Natural killer cell treated with Interleukin-12 subunit alpha and Interleukin-12 subunit beta and Interleukin-15 and Interleukin-18, amount 100 ng/mL, for 72 hours (primary cell): ENCODE measurements around the gene SFRP5. TPM values are rescaled to one million over a fixed set of nuclear protein-coding genes. Genes with fewer than 3 reads are reported as not detected.

ENCODE experiments used
- ATAC-seq, 2 donors: fragments of 150-1000 bp; cut with Tn5 transposase in 1 of 2; sonication (Bioruptor Pico), chemical (Tn5 transposase) in 1 of 2; 2 replicates each; pipeline ENCODE4 v1.10.0; 2021
- DNase-seq: peaks from one replicate; pipeline ENCODE4 v3.0.0; 2022; ENCODE audit warnings: low spot score
- H3K27ac Mint-ChIP-seq, 2 donors: 1 replicate in 1 of 2; 2 replicates in 1 of 2; pipeline ENCODE4 v1.8.0; 2022; ENCODE audit warnings: mixed read lengths in 2 of 2, mild to moderate bottlenecking in 1 of 2, moderate library complexity in 1 of 2
- H3K27me3 Mint-ChIP-seq, 2 donors: 1 replicate in 1 of 2; 2 replicates in 1 of 2; pipeline ENCODE4 v1.8.0; 2022; ENCODE audit warnings: mixed read lengths in 2 of 2
- H3K36me3 Mint-ChIP-seq: one replicate; pipeline ENCODE4 v1.8.0; 2022; ENCODE audit warnings: mixed read lengths
- H3K4me1 Mint-ChIP-seq, 2 donors: 1 replicate in 1 of 2; 2 replicates in 1 of 2; pipeline ENCODE4 v1.8.0; 2022; ENCODE audit warnings: low read depth in 2 of 2, mixed read lengths in 2 of 2, mild to moderate bottlenecking in 1 of 2
- H3K4me3 Mint-ChIP-seq: one replicate; pipeline ENCODE4 v1.8.0; 2022; ENCODE audit warnings: mixed read lengths
- H3K9me3 Mint-ChIP-seq: 2 replicates; pipeline ENCODE4 v1.8.0; 2022; ENCODE audit warnings: mixed read lengths
- total RNA-seq, 2 donors: library from RNA; stranded (reverse); gene quantifications; one replicate each; pipeline ENCODE4 v1.2.3, GENCODE V29; 2022

The SFRP5 gene
- total RNA-seq, 2 donors from 2014 or later: not detected

GRCh38 chr10:97798958-97799610, 27.3 kb upstream of the SFRP5 start:
- DNase-seq (peak; percentile 44), ATAC-seq (no peak)
- Mint-ChIP-seq H3K27me3 (peaks cover 4 to 6% of the 10 kb centered on the region in 2 donors), H3K27ac (no peak overlapping the region), H3K4me1 (peaks cover 9 to 21% of the 10 kb centered on the region in 2 donors), H3K9me3 (peaks cover 7% of the 10 kb centered on the region), H3K36me3 (peaks cover 9% of the 10 kb centered on the region), H3K4me3 (no peak overlapping the region)

- peak overlapping the region; percentile 81 to 85 for H3K27ac Mint-ChIP-seq
- ATAC-seq: peak; percentile 78 to 83
- H3K9me3 Mint-ChIP-seq: peaks cover 7% of the 10 kb centered on the region
- H3K36me3 Mint-ChIP-seq: peaks cover 9% of the 10 kb centered on the region
- no peaks in the 10 kb centered on the region for H3K27me3 Mint-ChIP-seq
- peaks cover 15 to 24% of the 10 kb centered on the region in 2 donors for H3K4me1 Mint-ChIP-seq
- DNase-seq: peak; percentile 61
- H3K4me3 Mint-ChIP-seq: peak overlapping the region; percentile 67
These were observed 24.9 kb upstream of the SFRP5 start for GRCh38 chr10:97796651-97797050.

- H3K4me1 Mint-ChIP-seq: peaks cover 15 to 24% of the 10 kb centered on the region in 2 donors
- peaks cover 7% of the 10 kb centered on the region for H3K9me3 Mint-ChIP-seq
- peak overlapping the region; percentile 81 to 85 for H3K27ac Mint-ChIP-seq
- peaks cover 9% of the 10 kb centered on the region for H3K36me3 Mint-ChIP-seq
- H3K27me3 Mint-ChIP-seq: no peaks in the 10 kb centered on the region
- DNase-seq (no peak), ATAC-seq (no peak)
- H3K4me3 Mint-ChIP-seq: no peak overlapping the region
These were observed 24.1 kb upstream of the SFRP5 start for GRCh38 chr10:97795886-97796285.

GRCh38 chr10:97791824-97792721, 20.3 kb upstream of the SFRP5 start:
- Mint-ChIP-seq H3K4me1 (peaks cover 15 to 17% of the 10 kb centered on the region in 2 donors), H3K27me3 (peaks cover 0 to 2% of the 10 kb centered on the region in 2 donors), H3K36me3 (no peaks in the 10 kb centered on the region), H3K4me3 (no peak overlapping the region), H3K27ac (no peak overlapping the region), H3K9me3 (no peaks in the 10 kb centered on the region)
- peak; percentile 77 for DNase-seq
- ATAC-seq: peak; percentile 53 to 73

GRCh38 chr10:97789770-97790397, 18.1 kb upstream of the SFRP5 start:
- DNase-seq (peak; percentile 23), ATAC-seq (no peak)
- Mint-ChIP-seq H3K4me1 (peaks cover 6% of the 10 kb centered on the region in 2 donors), H3K9me3 (no peaks in the 10 kb centered on the region), H3K4me3 (no peak overlapping the region), H3K27me3 (peaks cover 0 to 2% of the 10 kb centered on the region in 2 donors), H3K36me3 (no peaks in the 10 kb centered on the region), H3K27ac (no peak overlapping the region)

GRCh38 chr10:97788552-97789442, 17.0 kb upstream of the SFRP5 start:
- Mint-ChIP-seq H3K4me1 (peaks cover 6% of the 10 kb centered on the region in 2 donors), H3K27me3 (peaks cover 0 to 2% of the 10 kb centered on the region in 2 donors), H3K36me3 (no peaks in the 10 kb centered on the region), H3K9me3 (no peaks in the 10 kb centered on the region), H3K27ac (no peak overlapping the region), H3K4me3 (no peak overlapping the region)
- ATAC-seq: no peak
- no peak for DNase-seq

GRCh38 chr10:97785731-97786130, 13.9 kb upstream of the SFRP5 start:
- Mint-ChIP-seq H3K27me3 (peaks cover 0 to 2% of the 10 kb centered on the region in 2 donors), H3K4me1 (peaks cover 0 to 5% of the 10 kb centered on the region in 2 donors), H3K9me3 (no peaks in the 10 kb centered on the region), H3K36me3 (no peaks in the 10 kb centered on the region), H3K4me3 (no peak overlapping the region), H3K27ac (no peak overlapping the region)
- no peak for DNase-seq
- ATAC-seq: no peak

- no peak overlapping the region for H3K4me3 Mint-ChIP-seq
- no peak for ATAC-seq
- no peaks in the 10 kb centered on the region for H3K36me3 Mint-ChIP-seq
- no peaks in the 10 kb centered on the region for H3K9me3 Mint-ChIP-seq
- H3K27ac Mint-ChIP-seq: no peak overlapping the region
- no peak for DNase-seq
- H3K27me3 Mint-ChIP-seq: peaks cover 0 to 2% of the 10 kb centered on the region in 2 donors
- peaks cover 0 to 5% of the 10 kb centered on the region in 2 donors for H3K4me1 Mint-ChIP-seq
These were observed 13.4 kb upstream of the SFRP5 start for GRCh38 chr10:97785231-97785630.

GRCh38 chr10:97784200-97784810, 12.5 kb upstream of the SFRP5 start:
- Mint-ChIP-seq H3K36me3 (no peaks in the 10 kb centered on the region), H3K9me3 (no peaks in the 10 kb centered on the region), H3K27me3 (peaks cover 0 to under 1% of the 10 kb centered on the region in 2 donors), H3K27ac (no peak overlapping the region), H3K4me1 (peaks cover 0 to 5% of the 10 kb centered on the region in 2 donors), H3K4me3 (no peak overlapping the region)
- DNase-seq (no peak), ATAC-seq (no peak)

- peaks cover 0 to 5% of the 10 kb centered on the region in 2 donors for H3K4me1 Mint-ChIP-seq
- no peak overlapping the region for H3K4me3 Mint-ChIP-seq
- H3K27ac Mint-ChIP-seq: no peak overlapping the region
- H3K36me3 Mint-ChIP-seq: no peaks in the 10 kb centered on the region
- H3K27me3 Mint-ChIP-seq: peaks cover 0 to 2% of the 10 kb centered on the region in 2 donors
- no peaks in the 10 kb centered on the region for H3K9me3 Mint-ChIP-seq
- DNase-seq (no peak), ATAC-seq (no peak)
These were observed 10.8 kb upstream of the SFRP5 start for GRCh38 chr10:97782455-97783228.

GRCh38 chr10:97781618-97782331, 10.0 kb upstream of the SFRP5 start:
- ATAC-seq (peak; percentile 42 to 50), DNase-seq (no peak)
- Mint-ChIP-seq H3K27me3 (peaks cover 0 to 2% of the 10 kb centered on the region in 2 donors), H3K27ac (peak overlapping the region in 1 of 2 donors; percentile 35), H3K36me3 (no peaks in the 10 kb centered on the region), H3K4me3 (no peak overlapping the region), H3K9me3 (no peaks in the 10 kb centered on the region), H3K4me1 (peaks cover 0 to 5% of the 10 kb centered on the region in 2 donors)
